Smooth muscle cell of the umbilical artery (primary cell): Measurements from ENCODE around the gene PFKFB1. TPM values are rescaled to one million over a fixed set of nuclear protein-coding genes. Genes with fewer than 3 reads are reported as not detected.

Experiments
- total RNA-seq: library from RNA; depleted of rRNA; stranded (reverse); fragments of >200 nt; gene quantifications from 2 replicates; pipeline ENCODE4 v1.2.3, GENCODE V29; 2014

Gene PFKFB1
- under 0.01 TPM in 1 of 2 replicates, not detected in the other for total RNA-seq

DNA sequence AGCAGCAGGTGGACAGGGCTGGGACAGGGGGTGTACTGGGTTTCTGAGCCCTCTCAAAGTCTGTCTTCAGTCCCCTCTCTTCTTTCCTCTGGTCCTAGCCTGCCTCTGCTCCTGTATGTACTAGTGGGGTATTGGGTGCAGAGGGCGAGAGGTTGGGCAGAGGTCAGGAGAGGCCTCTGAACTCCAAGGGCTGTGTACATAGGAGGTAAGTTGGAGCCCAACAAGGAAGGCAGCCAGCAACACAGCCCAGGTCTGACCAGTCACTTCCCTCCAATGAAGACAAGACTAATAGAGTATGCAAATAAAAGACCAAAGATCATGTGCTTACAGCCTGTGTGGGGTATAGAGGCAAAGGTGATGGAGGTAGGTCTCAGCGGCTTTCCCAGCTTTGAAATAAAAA lies at the start of gene PFKFB1:
Gene PFKFB1, minus strand, starts transcription at position 90 of the 400 bp plus-strand sequence. CDS start 181 bp downstream, outside the sequence.

DNA sequence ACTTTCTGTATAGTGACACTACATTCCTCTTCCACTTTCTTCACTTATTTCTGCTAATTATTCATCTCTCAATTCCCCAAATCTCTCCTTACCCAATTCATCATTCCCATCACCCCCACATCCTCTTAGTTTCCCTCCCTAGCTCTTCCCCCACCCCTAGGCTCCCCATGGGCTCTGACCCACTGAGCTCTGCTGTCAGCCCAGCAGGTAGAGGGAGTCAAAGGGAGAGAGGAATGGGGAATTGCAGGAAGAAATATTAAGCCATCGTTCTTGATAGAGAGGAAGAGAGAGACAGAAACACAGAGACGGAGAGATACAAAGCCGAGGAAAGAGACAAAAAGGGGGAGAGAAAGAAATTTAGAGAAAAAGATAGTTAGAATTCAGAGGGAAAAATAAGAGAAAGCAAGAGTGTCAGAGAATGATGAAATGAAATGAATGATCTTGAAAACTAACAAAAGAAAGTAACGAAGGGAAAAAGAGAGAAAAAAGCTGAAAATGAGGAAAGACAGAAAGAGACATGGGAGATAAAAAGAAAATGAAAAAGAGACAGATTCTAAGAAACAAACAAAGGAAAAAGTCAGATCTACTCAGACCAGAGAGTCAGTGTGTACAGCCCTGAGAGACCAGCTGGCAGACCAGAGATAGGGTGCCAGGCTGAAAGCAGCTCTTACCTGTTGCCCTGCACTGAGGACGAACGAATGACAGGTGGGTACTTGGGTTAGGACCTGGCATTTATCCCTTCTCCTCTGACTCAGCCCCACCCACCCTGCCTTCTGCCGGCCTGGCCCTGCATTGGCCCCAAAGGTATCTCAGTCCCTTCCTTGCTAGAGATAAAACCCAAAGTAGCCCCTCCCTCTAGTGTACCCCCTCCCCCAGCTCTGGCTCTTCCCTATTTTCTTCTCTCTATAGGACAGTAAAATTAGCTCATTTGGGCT lies 36.5 kb upstream of the PFKFB1 start, which contains the start of gene ALAS2:
Gene ALAS2, minus strand, starts transcription at position 707 of the 935 bp plus-strand sequence. CDS start 4,977 bp downstream, outside the sequence.

DNA sequence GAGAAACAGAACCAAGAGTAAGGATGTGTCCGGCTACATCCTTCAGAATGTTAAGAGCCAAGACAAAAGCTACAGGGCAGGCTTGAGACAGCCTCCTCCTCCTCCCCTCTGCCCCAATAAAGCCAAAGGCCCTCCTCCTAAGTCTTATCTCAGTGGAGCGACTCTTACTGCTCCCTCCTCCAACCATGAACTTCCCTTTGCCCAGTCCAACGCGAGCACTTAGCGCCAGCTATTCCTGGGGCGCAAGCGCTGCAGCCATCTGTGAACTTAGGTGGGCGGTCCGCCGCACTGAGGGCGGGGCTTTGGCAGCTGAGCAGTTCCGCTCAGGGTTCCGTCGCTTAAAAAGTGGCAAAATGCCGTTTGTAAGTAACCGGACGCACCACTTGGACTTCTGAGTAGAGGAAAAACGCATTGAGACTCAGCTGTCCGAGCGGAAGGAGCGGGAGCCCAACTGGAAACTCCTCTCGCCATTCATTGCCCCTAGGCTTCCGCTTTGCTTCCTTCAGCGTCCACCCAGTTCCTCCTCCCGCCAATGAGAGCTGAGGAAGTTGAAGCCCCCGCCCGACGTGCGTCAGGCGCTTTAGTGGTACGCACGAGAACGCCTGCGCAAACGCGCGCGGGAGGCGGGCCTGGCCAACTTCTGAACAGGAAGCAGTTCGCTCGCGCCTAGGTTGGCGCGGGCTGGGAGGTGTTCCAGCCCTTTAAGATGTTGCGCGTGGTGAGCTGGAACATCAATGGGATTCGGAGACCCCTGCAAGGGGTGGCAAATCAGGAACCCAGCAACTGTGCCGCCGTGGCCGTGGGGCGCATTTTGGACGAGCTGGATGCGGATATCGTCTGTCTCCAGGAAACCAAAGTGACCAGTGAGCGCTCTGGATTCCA lies 6.0 kb upstream of the PFKFB1 start, which contains the start of gene APEX2:
Gene APEX2, plus strand, starts transcription at position 647 of the 882 bp plus-strand sequence. Its CDS starts 60 bp downstream, at position 707.

DNA sequence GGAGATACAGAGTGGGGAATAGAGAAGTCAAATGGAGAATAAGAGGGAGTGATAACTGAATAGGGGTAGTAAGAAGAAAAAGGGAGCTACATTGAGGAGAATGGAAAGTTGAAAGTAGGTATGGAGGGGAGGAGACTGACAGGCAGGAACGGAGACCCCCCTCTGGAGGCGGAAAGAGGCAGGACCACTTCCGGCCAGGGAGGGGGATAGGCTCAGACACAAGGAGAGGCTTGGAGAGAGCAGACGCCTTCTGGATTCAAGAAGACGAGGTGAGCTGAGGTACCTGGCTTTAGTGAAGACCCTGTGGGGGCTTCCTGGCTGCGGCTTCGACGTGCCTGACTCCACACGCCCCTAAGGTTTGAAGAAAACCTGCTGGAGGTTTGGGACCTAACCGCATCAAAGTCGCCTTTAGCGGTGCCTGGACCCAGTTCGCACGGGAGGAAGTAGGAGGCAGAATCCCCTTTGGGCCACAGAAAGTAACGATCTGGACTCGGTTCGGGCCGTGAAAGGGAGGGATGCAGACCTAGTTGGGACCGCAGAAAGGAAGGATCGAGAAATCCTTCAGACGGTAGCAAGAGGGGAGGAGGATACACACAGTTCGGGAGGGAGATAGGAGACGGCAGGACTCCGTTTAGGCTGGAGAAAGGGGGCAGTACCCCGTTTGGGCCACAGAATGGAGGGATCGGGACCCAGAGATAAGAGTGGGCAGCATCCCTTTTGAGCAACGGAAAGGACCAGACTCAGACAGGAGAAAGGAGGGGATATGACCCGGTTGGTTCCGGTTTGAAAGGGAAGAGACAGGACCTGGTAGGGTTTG lies 73.2 kb downstream of the PFKFB1 start, which contains the start of gene TRO:
Gene TRO, plus strand, starts transcription at position 215 of the 817 bp plus-strand sequence. CDS start 1,423 bp downstream, outside the sequence.

Other genes starting within 250 kb of the PFKFB1 start
- not detected in 2 replicates for gene ITIH6, start 195.9 kb downstream of the PFKFB1 start, total RNA-seq
- 290 and 376 TPM in 2 replicates for gene MAGED2, start 186.4 kb downstream of the PFKFB1 start, total RNA-seq
- gene TRO, start 73.4 kb downstream of the PFKFB1 start, total RNA-seq = 26.7 and 30.3 TPM in 2 replicates
- 5.6 and 7.6 TPM in 2 replicates for gene APEX2, start 6.2 kb upstream of the PFKFB1 start, total RNA-seq
- gene ALAS2, start 36.8 kb upstream of the PFKFB1 start, total RNA-seq = not detected in 2 replicates
- gene PAGE2B, start 80.8 kb upstream of the PFKFB1 start, total RNA-seq = not detected in 2 replicates
- gene PAGE2, start 94.8 kb upstream of the PFKFB1 start, total RNA-seq = not detected in 2 replicates
- gene PAGE5, start 226.2 kb upstream of the PFKFB1 start, total RNA-seq = not detected in 2 replicates